ENCODE measurements around the gene PHB1. TPM values are rescaled to one million over a fixed set of nuclear protein-coding genes. Genes with fewer than 3 reads are reported as not detected.

Gene PHB1
- polyA plus RNA-seq, 4 donors, result 226 to 262 (median 238) TPM

GRCh38 chr17:49357516-49357915 is 57.2 kb downstream of the PHB1 start:
- DNase-seq (ENCODE audit: low read depth in 4 of 4, low spot score in 2 of 4), result no peak

GRCh38 chr17:49356320-49356719 is 58.4 kb downstream of the PHB1 start:
- DNase-seq (ENCODE audit: low read depth in 4 of 4, low spot score in 2 of 4), result no peak

Other genes with a start within 250 kb of the PHB1 start
- gene GNGT2, start 204.3 kb downstream of the PHB1 start, polyA plus RNA-seq (ENCODE audit: insufficient read length in 4 of 4), result 1 to 10 TPM; 1.4 to 1.8 (median 1.6) TPM
- gene ABI3, start 204.2 kb downstream of the PHB1 start, polyA plus RNA-seq (ENCODE audit: insufficient read length in 4 of 4), result 1 to 10 TPM; 5.1 to 6.1 (median 5.4) TPM
- 1 to 10 TPM; 1.4 to 2.8 (median 2.1) TPM for gene PHOSPHO1, start 184.1 kb downstream of the PHB1 start, polyA plus RNA-seq (ENCODE audit: insufficient read length in 4 of 4)
- 10 to 100 TPM; 21.7 to 31.1 (median 26.1) TPM for gene ZNF652, start 52.6 kb downstream of the PHB1 start, polyA plus RNA-seq (ENCODE audit: insufficient read length in 4 of 4)
- gene NGFR, start 80.4 kb upstream of the PHB1 start, polyA plus RNA-seq (ENCODE audit: insufficient read length in 4 of 4), result 1 to 10 TPM; 3.6 to 8.9 (median 6.6) TPM
- 1 to 10 TPM in 3 of 4 donors, under 1 TPM in 1; 0.87 to 1.7 (median 1.4) TPM for gene NXPH3, start 161.0 kb upstream of the PHB1 start, polyA plus RNA-seq (ENCODE audit: insufficient read length in 4 of 4)